Measurements from ENCODE around the gene BTG3. TPM values are rescaled to one million over a fixed set of nuclear protein-coding genes. Genes with fewer than 3 reads are reported as not detected.

BTG3 gene
- total RNA-seq, 1 donor from 2014 or later = 51.8 TPM

- intact Hi-C loops (cut with DNase I) = no loop called here
- H3K27me3 ChIP-seq (ENCODE audit: low read depth) = no peaks in the 10 kb centered on the region
- no peak for DNase-seq
- H3K9me3 ChIP-seq = no peaks in the 10 kb centered on the region
- H3K4me3 ChIP-seq = no peak overlapping the region
- no peak overlapping the region for H3K27ac ChIP-seq
- no peaks in the 10 kb centered on the region for H3K4me1 ChIP-seq
- peak; percentile 58 to 85 for ATAC-seq
- no peaks in the 10 kb centered on the region for H3K36me3 ChIP-seq
- TF ChIP-seq, protein P1, sequence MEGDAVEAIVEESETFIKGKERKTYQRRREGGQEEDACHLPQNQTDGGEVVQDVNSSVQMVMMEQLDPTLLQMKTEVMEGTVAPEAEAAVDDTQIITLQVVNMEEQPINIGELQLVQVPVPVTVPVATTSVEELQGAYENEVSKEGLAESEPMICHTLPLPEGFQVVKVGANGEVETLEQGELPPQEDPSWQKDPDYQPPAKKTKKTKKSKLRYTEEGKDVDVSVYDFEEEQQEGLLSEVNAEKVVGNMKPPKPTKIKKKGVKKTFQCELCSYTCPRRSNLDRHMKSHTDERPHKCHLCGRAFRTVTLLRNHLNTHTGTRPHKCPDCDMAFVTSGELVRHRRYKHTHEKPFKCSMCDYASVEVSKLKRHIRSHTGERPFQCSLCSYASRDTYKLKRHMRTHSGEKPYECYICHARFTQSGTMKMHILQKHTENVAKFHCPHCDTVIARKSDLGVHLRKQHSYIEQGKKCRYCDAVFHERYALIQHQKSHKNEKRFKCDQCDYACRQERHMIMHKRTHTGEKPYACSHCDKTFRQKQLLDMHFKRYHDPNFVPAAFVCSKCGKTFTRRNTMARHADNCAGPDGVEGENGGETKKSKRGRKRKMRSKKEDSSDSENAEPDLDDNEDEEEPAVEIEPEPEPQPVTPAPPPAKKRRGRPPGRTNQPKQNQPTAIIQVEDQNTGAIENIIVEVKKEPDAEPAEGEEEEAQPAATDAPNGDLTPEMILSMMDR (IDR thresholded peaks at IDR 0.05) = no peak
Observed at GRCh38 chr21:17550671-17551308, 61.9 kb downstream of the BTG3 start.

- H3K27ac ChIP-seq = no peak overlapping the region
- ATAC-seq (peak; percentile 12 to 13), DNase-seq (no peak)
- no peak overlapping the region for H3K4me3 ChIP-seq
- no peaks in the 10 kb centered on the region for H3K27me3 ChIP-seq (ENCODE audit: low read depth)
- H3K4me1 ChIP-seq = no peaks in the 10 kb centered on the region
- intact Hi-C loops (cut with DNase I) = no loop called here
- no peaks in the 10 kb centered on the region for H3K9me3 ChIP-seq
- no peaks in the 10 kb centered on the region for H3K36me3 ChIP-seq
- TF ChIP-seq, protein P1 (IDR thresholded peaks at IDR 0.05) = no peak
Observed at GRCh38 chr21:17548262-17548661, 64.4 kb downstream of the BTG3 start.

DNA sequence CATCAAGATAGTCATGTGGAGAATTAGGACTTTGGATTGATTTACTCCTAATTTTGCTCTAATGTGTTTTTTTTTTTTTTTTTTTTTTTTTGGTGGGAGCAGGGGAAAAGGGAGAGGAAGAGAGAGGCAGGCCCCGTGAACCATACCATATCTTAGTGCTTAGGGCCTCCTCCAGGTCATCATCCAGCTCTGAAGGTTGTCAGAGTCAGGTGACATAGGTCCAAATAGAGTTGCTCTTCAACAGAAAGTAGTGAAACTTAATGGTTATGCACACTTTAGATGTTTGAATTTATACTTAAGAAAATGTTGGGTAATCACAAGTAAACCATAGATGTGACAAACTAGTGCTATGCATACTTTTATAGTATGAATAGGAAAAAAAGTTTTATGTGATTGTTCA lies 67.7 kb downstream of the BTG3 start:
- ATAC-seq = no peak
- TF ChIP-seq, protein P1 (IDR thresholded peaks at IDR 0.05) = no peak
- no peaks in the 10 kb centered on the region for H3K36me3 ChIP-seq
- H3K4me1 ChIP-seq = peaks cover 9% of the 10 kb centered on the region
- H3K27me3 ChIP-seq (ENCODE audit: low read depth) = no peaks in the 10 kb centered on the region
- H3K4me3 ChIP-seq = no peak overlapping the region
- H3K9me3 ChIP-seq = no peaks in the 10 kb centered on the region
- intact Hi-C loops (cut with DNase I) = no loop called here
- H3K27ac ChIP-seq = no peak overlapping the region
- no peak for DNase-seq

Other genes with a start within 250 kb of the BTG3 start
- 26.6 TPM for gene CXADR, start 99.9 kb downstream of the BTG3 start, total RNA-seq
- 24.8 TPM for gene C21orf91, start 206.5 kb upstream of the BTG3 start, total RNA-seq